GM19395 (cell line): Measurements from ENCODE around the gene NPB.

ENCODE experiments used
- ATAC-seq: cut with Tn5 transposase; IDR thresholded peaks from one replicate; pipeline ENCODE4 v1.9.1; 2021; ENCODE audit warnings: mild to moderate bottlenecking, moderate library complexity; ENCODE audit not compliant: unreplicated experiment

The NPB gene

DNA sequence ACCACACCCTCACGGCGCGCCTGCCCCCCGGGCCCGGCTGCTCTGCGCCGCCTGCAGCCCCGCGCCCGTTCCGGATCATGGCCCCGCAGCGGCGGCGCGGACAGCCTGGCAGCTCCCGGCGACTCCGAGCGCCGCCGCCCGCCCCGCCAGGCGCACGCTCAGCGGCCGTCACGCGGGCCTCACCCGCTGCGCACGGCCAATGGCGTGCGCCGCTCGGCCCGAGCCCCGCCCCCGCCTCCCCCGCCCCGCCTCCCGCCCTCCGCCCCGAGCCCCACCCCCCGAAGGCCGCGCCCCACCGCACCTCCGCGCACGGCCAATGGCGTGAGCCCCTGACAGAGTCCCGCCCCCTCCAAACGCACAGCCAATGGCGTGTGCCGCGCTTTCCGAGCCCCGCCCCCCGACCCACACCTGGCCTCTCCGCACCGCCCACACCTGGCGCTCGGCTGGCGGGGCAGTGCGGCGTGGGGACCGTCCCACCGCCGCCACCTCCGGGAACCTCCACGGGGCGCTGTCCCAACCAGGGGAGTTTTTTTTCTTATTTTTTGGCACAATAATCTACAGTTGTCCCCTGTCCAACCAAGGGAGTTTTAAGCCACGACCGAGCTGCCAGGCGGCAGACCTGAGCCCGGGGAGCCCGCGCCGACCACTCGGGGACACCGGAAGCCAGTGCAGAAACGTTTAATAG, 9.4 kb downstream of the NPB start, which contains the start of gene PCYT2:
PCYT2 (minus strand) TSS at position 123 of the 685 bp plus-strand sequence; CDS start at position 79, 44 bp downstream.
- peak; percentile 57 for ATAC-seq

DNA sequence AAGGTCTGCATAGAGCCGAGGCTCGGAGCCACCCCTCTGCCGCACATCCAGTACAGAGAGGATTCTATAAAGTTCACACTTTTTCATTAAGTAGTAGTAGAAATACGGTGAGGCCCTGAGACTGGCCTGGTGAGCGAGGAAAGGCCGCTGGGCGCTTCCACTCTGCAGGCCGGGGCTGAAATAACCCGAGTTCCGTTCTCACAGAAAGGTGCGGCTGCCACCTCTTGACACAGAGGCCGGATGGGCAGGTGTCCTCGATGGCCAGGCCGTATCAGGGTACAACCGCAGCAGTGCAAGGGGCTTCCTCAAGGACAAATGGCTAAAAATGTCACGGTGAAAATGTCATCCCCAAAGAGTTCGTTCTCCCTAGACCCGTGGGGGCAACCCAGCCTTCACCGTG, 9.9 kb downstream of the NPB start:
- no peak for ATAC-seq

DNA sequence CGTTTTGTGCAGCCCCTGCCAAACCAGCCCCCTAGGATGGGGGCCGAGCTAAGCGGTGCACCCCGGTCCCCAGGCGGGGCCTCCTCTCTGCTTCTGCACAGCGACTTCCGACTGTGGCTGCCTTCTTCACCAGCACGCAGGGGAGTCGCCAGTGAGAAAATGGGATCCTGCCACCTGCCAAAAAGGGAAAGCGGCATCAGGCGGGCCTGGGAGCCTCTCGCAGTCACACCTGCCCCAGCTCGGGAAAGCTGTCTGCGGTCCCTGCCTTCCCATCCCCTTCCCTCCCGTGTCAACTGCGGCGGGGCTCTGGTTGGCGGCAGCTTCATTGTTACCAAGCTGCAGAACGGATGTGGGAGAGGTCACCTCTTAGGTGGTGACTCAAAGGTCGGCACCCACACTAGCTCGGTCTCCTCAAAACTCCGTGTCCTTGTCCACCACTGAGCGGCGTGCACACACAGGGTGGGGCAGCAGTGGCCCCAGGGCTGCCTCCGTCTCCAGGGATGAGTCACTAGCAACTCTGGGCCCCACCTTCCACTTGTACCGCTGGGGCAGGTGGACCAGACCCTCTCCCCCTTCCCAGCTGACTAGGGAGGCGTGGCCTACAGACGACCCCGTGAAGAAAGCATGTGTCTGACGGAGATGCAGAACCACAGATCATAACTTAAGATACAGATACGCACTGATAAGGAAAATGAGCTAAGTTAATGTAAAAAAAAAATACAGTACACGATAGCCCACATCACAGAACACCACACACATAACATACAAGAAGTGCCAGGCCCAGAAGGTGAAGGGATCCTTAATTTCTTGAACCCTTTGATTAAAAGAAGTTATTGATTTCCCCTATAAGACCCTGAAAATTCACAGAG, 10.6 kb downstream of the NPB start:
- ATAC-seq, result no peak

DNA sequence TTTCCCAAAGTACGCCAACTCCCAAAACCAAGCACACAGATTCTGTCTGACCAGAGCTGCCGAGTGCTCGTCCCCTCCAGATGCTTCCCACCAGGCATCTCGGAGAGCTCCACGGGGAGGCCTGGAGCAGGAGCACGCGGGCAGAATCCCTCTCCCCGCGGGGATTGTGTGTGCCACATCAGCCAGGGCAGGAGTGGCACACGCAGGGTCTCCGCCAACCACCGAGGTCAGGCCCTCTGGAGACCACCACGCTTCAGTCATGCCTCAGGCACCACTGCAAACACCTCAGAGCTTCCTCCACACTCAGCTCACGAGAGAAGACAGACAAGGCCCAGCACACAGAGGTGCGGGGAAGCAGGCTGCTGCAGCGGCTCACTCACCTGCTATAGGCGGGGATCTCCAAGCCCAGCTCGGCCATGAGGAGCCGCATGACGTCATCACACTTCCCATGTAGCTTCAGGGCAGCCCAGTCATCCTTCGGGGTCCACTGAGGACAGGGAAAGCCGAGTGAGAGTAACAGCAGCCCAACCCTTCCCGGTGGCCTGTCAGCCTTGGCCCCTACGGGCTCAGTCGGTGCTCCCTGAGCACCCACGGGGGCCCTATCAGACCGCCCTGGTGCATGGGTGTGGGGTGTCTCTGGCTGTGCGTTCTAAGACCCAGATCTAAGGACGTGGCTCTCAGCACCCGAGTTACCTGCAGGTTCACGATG, 11.5 kb downstream of the NPB start:
- no peak for ATAC-seq

DNA sequence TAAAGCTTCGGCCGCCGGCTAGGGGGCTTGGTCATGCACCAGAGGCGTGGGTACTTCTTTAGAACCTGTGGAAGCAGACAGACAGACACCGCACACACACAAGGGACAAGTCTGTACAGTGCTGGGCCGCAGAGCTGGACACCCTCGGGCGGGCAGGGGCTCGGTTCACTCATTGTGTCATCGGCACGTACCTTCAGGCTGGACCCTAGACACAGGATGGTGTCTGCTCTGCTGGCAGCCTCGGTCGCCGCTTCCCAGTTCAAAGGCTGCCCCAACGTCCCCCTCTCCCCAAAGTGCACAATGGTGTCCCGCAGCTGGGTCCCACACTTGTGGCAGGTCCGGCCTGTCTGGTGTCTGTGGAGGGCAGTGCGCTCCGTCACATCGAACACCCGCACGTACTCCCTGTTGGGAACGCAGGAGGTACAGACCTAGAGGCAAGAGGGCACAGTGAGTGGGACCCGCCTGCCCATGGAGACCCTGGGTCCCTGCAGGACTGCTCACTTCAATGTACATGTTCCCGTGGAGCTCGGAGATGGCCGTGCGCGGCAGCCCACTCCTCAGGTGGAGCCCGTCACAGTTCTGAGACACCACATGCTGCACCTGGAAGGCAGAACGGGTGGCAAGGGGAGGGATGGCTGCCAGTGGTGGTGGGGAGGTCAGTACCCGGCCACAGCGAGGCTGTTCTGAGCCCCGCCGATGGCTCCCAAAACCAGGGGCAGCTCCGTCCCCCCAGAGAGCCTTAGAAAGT, 12.2 kb downstream of the NPB start:
- ATAC-seq, result no peak

DNA sequence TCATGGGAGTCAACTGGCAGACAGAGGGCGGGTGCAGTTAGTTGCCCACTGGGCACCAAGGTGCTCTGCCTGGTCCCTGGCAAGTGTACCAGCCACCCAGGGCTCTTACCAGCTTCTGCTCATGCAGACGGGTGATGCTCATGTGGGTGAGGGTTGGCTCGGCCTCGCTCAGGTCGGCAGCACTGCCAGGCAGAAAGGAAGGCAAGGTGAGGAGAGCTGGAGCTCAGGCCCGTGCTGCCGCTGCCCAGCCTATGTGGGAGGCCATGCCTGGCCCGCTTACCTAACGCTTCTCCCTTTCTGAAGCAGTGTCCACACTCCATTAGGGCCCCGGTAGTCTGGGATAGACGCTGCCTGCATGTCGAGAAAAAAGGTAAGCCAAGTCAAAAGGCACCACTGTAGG, 13.3 kb downstream of the NPB start:
- no peak for ATAC-seq

DNA sequence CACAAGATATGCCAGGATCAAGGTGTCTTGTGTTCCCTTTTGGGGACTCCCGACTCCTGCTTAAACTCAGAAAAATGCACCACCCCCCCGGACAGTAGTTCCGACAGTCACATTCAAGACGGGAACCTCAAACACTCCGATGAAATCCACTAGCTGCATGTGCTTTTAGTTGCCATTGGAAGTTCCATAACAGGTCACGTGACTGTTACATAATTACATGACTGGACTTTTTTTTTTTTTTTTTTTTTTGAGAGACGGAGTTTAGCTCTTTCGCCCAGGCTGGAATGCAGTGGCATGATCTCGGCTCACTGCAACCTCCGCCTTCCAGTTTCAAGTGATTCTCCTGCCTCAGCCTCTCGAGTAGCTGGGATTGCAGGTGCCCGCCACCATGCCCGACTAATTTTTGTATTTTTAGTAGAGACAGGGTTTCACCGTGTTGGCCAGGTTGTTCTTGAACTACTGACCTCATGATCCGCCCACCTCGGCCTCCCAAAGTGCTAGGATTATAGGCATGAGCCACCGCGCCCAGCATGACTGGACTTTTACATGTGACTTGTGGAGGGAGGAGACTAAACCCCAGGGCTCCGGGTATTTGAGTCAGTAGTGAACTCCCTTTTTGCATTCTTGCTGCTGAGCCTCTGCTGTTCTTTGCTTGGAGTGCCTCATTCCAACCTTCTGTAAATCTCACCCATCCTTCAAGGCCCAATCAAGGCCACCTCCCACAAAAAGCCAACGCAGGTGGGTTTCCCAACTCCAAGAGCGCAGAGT, 14.4 kb downstream of the NPB start:
- no peak for ATAC-seq

DNA sequence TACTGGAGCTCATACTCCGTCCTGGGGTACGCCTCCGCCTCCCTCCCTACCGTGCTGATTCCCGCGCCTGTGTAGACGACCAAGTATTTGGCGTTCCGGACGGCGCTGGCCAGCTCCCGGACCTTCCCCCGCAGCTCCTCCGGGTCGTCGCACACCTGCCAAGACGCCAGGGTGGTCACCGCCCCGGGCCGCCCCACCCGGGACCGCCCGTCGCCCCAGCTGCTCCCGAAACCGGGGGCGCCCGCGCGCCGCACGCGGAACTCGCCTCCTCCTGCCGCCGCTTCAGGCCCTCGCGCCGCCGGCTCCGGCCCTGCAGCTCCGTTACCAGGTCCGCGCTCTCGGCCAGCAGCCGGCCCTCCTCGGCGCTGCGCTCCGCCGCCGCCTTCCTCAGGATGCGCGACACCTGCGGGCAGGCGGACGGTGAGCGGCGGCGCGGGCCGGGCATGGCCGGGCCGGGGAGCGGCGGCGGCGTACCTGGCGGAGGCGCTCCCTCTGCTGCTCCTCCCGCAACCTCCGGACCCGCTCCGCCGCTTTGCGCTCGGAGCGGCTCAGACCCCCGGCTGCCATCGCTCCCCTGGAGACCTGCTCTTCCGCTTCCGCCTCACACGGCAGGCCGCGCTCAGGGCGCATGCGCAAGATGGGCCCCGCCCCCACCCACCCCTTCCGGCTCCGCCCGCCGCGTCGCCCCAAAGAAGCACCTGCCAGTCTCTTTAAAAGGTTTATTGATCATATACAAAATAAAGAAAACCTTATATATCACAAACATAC, 15.7 kb downstream of the NPB start, which contains the start of gene SIRT7:
SIRT7 (minus strand) TSS at position 612 of the 768 bp plus-strand sequence; CDS start at position 567, 45 bp downstream.
- peak; percentile 71 for ATAC-seq

DNA sequence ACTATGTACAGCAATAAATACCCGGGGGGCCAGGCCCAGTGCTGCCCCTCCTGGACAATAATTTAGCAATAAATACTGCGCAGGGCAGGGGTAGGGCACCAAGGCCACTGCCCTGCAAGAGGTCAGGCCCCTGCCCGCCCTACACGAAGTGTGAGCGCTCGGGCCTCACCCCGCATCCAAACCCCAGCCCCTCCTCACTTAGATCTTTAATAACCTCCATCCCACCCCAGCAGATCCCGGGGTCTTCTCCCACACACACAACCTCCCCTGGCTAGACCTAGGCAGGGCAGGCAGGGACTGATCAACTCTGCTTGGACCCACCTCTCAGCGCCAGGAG, 16.3 kb downstream of the NPB start:
- peak; percentile 28 for ATAC-seq

DNA sequence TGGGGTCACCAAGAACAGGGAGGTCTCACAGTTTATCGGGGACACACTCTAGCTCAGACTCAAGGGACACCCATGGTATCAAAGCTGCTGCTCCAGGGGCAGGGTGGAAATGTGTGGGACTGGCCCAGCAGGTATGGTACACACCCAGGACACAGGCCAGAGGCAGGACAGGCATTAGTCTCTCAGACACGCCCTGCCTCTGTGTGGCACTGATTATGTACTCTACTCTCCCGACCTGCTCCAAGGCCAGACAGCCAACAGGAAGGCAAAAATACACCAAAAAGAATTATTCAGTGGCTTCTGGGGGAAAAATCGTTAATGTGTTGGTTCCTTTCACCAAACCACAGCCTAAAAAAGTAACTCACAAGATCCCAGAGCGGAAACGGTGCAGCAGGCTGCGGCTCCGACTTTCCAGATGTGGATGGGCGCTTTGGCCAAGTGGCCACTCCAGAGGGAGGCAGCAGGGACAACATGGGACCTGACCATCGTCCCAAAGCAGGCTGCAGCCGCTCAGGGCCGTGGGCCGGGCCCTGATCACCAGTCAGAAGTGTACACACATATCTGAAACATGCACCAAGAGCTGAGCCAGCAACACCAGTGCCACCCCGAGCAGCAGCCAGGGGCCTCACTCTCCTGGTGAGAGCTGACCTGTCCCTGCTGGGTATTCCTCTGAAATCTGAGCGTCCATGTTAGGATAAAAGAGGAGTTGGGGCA, 17.0 kb downstream of the NPB start:
- ATAC-seq, result no peak

DNA sequence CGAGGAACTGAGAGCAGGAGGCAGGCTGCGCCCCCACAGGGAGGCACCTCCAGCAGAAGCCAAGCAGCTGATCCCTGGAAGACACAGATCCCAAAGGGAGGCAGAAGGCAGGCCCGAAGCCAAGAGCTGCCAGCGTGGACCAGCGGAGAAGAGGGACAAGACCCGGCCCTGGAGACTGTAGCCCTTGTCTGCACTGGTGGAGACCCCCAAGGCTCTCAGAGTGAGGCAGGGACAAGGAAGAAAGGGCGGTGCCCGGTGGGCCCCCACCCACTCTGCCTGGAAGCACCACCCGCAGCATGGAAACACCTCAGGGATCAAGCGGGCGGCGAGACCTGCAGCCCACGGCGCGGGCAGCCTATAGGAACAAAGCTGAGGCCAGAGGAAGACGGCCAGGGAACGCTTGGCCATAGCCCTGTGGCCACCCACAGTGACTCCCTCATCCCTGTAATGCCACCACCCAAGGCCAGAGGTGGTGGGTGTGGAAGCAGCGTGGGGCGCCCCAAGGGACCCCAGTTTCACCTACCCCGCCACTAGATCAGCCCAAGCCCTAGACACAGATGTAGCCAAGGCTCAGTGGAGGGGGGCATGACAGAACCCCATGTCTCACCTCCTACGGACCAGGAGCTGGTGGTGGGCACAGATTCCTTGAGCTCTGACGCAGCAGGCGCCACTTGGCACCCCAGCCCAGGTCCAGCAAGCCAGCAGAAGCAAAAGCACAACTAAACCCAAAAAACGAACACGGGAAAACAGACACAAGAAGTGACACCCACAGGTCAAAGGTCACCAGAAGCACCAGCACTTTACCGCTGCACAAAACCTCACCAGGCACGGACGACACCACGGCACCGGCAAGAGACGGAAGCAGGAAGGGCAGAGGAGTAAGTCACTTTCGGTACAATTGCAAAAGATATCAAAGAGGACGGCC, 18.8 kb downstream of the NPB start:
- ATAC-seq, result no peak

DNA sequence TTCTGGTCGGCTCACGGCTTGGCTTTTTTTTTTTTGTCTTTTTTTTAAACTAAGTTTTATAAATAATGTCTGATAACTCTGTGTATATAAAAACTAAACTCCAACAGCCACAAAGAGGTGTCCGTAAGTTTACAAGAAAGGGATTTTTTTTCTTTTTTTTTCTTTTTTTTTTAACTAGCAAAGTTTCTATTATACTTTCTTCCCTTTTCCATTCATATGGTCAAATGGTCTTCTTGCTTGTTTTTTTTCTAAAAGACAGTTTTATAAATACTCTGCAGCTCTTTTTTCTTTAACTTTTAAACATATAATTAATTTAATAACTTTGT, 19.5 kb downstream of the NPB start:
- ATAC-seq, result no peak

DNA sequence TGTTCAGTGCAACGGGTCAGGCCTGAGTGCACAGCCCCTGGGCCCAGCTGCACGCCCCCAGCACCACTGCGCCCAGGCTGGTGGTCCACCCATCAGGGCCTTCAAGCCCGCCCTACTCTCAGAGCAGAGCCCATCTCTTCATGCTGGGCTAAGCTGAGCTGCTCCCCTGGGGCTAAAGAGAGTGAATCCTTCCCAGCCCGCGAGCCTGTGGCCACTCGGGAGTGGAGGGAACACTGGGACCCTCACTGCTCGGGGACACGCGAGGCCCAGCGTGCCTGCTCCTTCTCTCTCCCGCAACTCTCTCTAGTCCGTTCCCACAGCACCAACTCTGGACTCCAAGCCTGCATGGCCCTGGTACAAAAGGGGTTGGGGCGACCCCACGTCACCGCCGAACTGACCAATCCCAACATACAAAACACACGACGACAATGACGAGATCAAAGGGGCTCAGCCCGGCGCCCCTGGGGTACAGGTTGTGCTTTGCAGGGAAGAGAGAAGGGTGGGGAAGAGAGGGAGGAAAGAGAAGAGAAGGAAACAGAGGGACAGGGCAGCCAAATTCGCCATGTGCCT, 20.0 kb downstream of the NPB start:
- no peak for ATAC-seq

DNA sequence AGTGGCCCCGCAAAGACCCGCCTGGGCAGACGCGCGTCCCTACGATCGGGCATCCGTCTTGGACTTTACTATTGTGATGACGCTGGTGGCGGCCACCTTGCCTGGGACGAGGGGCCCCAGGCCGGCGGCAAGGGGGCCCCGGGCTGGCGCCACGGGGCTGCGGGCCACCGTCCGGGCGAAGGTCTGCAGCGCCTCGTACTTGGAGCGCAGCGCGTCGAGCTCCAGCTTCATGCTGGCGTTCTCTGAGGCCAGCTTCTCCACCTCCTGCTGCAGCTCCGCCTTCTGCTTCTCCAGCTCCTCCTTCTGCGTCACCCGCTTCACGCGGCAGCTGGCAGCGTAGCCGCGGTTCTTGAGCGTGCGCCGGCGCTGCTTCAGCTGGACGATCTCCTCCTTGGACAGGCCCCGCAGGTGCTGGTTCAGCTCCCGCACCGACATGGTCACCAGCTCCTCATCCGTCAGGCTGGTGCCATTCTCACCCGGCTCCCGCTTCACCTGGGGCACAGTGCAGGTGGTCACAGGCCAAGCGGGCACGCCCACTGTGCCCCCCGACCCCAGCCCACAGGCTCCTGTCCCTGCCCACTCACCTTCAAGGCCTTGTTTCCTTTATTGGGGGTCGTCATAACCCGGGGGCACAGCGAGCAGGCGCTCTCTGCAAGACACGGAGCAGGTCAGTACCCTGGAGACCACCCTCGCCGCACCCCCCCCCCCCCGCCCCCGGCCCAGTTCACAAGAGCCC, 20.7 kb downstream of the NPB start:
- ATAC-seq, result no peak

DNA sequence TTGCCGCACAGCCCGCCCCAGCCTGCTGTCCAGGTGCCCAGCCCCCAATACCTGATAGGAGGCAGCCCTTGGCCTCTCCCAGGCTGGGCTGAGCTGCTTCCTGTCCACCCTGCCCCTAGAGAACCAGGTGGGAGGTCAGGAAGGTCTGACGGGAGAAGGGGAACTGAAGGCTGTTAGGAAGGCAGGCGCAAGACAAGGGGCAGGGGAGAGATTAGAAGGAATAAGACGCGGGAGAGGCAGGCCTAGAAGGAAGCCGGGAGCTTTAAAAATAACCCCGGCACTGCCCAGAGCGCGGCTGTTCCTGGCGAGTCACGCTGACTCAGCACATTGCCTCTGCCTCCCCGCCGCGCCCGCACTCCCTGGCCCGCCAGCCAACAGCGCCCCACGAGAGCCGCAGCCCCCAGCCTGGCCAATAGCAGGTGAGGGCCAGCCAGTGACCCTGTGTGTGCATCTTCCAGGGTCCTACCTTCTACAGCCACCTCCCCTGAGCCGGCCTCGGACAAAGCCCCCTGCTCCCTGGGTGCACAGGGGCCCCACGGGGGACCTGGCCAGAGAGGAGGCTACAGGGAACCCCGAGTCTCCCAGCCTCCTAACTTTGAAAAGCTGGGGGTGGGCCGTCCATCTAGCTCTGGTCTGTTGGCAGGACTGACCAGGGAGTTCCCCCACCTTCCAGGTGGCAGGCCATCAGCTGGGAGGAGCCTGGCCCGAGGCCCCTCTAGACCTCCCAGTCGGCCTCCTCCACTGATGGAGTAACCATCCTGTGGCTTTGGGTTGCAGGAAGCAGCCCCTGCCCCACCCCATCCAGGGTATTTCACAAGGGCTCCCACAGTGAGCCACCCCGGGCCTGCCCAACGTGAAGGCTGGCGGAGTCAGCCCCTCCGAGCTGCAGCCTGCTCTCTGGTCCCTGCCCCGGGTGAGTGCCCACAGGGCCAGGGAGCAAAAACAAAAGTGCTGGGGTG, 21.5 kb downstream of the NPB start:
- ATAC-seq, result no peak
